ENCODE measurements around the gene HBG1.

The HBG1 gene

GRCh38 chr11:5281596-5281995, 31.9 kb upstream of the HBG1 start:
- DNase-seq (ENCODE audit: low read depth), result no peak
- no peak overlapping the region for H3K4me3 ChIP-seq (ENCODE audit: low read depth, low read length)
- TF ChIP-seq MYC (IDR thresholded peaks at IDR 0.05; ENCODE audit: low read depth, low read length) (no peak), POLR2A (IDR thresholded peaks at IDR 0.05; ENCODE audit: extremely low read depth, insufficient read length) (no peak)
- TF ChIP-seq, protein P1, sequence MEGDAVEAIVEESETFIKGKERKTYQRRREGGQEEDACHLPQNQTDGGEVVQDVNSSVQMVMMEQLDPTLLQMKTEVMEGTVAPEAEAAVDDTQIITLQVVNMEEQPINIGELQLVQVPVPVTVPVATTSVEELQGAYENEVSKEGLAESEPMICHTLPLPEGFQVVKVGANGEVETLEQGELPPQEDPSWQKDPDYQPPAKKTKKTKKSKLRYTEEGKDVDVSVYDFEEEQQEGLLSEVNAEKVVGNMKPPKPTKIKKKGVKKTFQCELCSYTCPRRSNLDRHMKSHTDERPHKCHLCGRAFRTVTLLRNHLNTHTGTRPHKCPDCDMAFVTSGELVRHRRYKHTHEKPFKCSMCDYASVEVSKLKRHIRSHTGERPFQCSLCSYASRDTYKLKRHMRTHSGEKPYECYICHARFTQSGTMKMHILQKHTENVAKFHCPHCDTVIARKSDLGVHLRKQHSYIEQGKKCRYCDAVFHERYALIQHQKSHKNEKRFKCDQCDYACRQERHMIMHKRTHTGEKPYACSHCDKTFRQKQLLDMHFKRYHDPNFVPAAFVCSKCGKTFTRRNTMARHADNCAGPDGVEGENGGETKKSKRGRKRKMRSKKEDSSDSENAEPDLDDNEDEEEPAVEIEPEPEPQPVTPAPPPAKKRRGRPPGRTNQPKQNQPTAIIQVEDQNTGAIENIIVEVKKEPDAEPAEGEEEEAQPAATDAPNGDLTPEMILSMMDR (IDR thresholded peaks at IDR 0.05; ENCODE audit: low read depth, low read length), result no peak
- TF ChIP-seq, protein P2, sequence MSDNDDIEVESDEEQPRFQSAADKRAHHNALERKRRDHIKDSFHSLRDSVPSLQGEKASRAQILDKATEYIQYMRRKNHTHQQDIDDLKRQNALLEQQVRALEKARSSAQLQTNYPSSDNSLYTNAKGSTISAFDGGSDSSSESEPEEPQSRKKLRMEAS (IDR thresholded peaks at IDR 0.05; ENCODE audit: low read depth, low read length), result no peak

- DNase-seq (ENCODE audit: low read depth), result peak; percentile 89
- no peak for TF ChIP-seq POLR2A (IDR thresholded peaks at IDR 0.05; ENCODE audit: extremely low read depth, insufficient read length)
- TF ChIP-seq MYC (IDR thresholded peaks at IDR 0.05; ENCODE audit: low read depth, low read length), result no peak
- TF ChIP-seq, protein P2 (IDR thresholded peaks at IDR 0.05; ENCODE audit: low read depth, low read length), result no peak
- TF ChIP-seq, protein P1 (IDR thresholded peaks at IDR 0.05; ENCODE audit: low read depth, low read length), result no peak
Measured at GRCh38 chr11:5280582-5281102, 31.0 kb upstream of the HBG1 start.

DNA sequence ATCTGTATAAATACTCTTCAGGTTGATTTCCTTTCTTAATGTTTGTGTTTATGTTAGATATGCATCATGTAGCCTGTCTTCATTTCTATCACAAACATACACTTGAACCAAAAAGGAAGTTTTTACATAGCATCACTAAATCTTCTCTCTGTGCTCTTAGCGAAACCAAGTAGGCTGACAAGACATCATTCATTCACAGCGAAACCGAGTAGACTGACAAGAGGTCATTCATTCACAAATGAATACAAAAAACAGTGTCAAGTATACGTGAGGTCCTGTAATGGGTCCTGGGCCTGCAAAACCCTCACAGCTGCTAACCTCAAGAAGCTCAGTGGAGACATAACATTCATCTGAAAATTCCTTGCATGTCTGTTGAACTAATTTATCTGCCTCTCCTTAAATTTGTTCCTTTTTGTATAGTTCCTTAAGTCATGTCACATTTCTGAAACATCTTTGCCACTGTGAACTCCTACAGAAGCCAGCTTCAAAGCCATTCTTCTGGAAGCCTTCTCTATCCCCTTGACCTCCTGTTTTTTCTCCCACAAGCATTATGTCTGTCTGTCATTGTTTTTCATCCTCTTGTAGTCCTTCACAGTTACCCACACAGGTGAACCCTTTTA, 29.9 kb upstream of the HBG1 start:
- no peak for TF ChIP-seq MYC (IDR thresholded peaks at IDR 0.05; ENCODE audit: low read depth, low read length)
- TF ChIP-seq, protein P2 (IDR thresholded peaks at IDR 0.05; ENCODE audit: low read depth, low read length), result no peak
- no peak for TF ChIP-seq POLR2A (IDR thresholded peaks at IDR 0.05; ENCODE audit: extremely low read depth, insufficient read length)
- TF ChIP-seq, protein P1 (IDR thresholded peaks at IDR 0.05; ENCODE audit: low read depth, low read length), result no peak
- no peak for DNase-seq (ENCODE audit: low read depth)
- no peak overlapping the region for H3K4me3 ChIP-seq (ENCODE audit: low read depth, low read length)

More at GRCh38 chr11:5280582-5281102, 31.0 kb upstream of the HBG1 start:
- H3K4me3 ChIP-seq (ENCODE audit: low read depth, low read length), result no peak overlapping the region

- no peak for TF ChIP-seq POLR2A (IDR thresholded peaks at IDR 0.05; ENCODE audit: extremely low read depth, insufficient read length)
- TF ChIP-seq, protein P1 (IDR thresholded peaks at IDR 0.05; ENCODE audit: low read depth, low read length), result no peak
- TF ChIP-seq, protein P2 (IDR thresholded peaks at IDR 0.05; ENCODE audit: low read depth, low read length), result no peak
- no peak for TF ChIP-seq MYC (IDR thresholded peaks at IDR 0.05; ENCODE audit: low read depth, low read length)
- H3K4me3 ChIP-seq (ENCODE audit: low read depth, low read length), result no peak overlapping the region
- DNase-seq (ENCODE audit: low read depth), result no peak
Measured at GRCh38 chr11:5277807-5278382, 28.2 kb upstream of the HBG1 start.

- DNase-seq (ENCODE audit: low read depth), result no peak
- H3K4me3 ChIP-seq (ENCODE audit: low read depth, low read length), result no peak overlapping the region
- TF ChIP-seq MYC (IDR thresholded peaks at IDR 0.05; ENCODE audit: low read depth, low read length) (no peak), POLR2A (IDR thresholded peaks at IDR 0.05; ENCODE audit: extremely low read depth, insufficient read length) (no peak)
- TF ChIP-seq, protein P2 (IDR thresholded peaks at IDR 0.05; ENCODE audit: low read depth, low read length), result no peak
- TF ChIP-seq, protein P1 (IDR thresholded peaks at IDR 0.05; ENCODE audit: low read depth, low read length), result no peak
Measured at GRCh38 chr11:5276697-5277096, 27.0 kb upstream of the HBG1 start.
